Choroid plexus epithelial cell (primary cell): Measurements from ENCODE around the gene NOL7.

Source experiments
- DNase-seq: peaks from one replicate; pipeline ENCODE4 v3.0.0-alpha.2; 2010; ENCODE audit warnings: low read depth
- H3K4me3 ChIP-seq: 2 replicates; pipeline ENCODE4 v1.5.1; 2011; ENCODE audit warnings: low read depth, mild to moderate bottlenecking, control low read depth, low read length, moderate library complexity
- TF ChIP-seq, protein P1 (sequence below): conservative IDR thresholded peaks from 2 replicates; pipeline ENCODE4 v1.5.1; 2011; ENCODE audit warnings: low read depth, mild to moderate bottlenecking, control low read depth, inconsistent platforms, low read length, moderate library complexity

Gene NOL7

DNA sequence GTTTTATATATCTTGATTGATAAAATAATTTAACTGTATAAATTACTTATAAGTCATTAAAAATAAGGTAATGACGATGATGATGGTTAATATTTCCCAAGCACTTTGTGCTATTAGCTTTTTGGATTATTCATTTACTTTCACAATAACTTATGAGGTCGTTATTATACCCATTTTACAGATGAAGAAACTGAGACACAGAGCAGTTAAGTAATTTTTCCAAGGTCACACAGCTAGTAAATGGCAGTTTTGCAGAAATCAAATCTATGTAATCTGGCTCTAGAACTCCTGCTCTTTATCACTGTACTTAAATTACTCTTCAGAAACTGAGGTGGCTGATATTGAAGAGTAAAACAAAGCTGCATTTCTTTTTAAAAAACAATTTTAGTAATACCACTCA lies 18.2 kb downstream of the NOL7 start:
- no peak for DNase-seq
- H3K4me3 ChIP-seq, result no peak overlapping the region
- TF ChIP-seq, protein P1, sequence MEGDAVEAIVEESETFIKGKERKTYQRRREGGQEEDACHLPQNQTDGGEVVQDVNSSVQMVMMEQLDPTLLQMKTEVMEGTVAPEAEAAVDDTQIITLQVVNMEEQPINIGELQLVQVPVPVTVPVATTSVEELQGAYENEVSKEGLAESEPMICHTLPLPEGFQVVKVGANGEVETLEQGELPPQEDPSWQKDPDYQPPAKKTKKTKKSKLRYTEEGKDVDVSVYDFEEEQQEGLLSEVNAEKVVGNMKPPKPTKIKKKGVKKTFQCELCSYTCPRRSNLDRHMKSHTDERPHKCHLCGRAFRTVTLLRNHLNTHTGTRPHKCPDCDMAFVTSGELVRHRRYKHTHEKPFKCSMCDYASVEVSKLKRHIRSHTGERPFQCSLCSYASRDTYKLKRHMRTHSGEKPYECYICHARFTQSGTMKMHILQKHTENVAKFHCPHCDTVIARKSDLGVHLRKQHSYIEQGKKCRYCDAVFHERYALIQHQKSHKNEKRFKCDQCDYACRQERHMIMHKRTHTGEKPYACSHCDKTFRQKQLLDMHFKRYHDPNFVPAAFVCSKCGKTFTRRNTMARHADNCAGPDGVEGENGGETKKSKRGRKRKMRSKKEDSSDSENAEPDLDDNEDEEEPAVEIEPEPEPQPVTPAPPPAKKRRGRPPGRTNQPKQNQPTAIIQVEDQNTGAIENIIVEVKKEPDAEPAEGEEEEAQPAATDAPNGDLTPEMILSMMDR, result no peak

DNA sequence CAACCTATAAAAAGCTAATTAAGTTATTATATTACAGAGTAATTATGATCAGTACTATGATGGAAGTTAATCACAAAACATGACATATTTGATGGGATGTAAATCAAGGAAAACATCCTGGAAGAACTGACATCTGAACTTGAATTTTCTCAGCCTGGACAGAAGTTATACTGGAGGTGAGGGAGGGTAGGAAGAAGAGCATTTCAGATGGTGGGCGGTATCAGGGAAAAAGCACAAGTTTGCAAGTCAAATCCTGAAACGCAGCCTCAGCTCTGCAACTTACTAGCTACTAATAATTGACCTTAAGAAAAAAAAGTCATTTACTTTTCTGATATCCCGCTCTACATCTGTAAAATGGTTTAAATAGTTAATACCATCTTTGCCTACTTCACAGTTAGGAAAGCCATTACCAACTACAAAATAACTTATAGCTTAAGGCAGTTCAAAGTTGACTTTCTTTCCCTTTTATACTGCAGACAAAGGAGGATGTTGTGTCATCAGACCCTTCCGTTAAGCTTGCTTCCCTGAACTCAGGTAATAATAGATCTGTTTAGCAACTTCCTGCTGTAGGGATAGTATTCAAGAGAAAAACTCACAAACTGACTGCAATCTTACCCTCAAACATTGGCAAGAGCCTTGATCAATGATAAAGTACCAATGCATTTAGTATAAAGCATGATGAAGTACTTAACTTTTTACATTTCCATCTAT lies 21.0 kb downstream of the NOL7 start:
- no peak for DNase-seq
- TF ChIP-seq, protein P1, result no peak
- no peak overlapping the region for H3K4me3 ChIP-seq

DNA sequence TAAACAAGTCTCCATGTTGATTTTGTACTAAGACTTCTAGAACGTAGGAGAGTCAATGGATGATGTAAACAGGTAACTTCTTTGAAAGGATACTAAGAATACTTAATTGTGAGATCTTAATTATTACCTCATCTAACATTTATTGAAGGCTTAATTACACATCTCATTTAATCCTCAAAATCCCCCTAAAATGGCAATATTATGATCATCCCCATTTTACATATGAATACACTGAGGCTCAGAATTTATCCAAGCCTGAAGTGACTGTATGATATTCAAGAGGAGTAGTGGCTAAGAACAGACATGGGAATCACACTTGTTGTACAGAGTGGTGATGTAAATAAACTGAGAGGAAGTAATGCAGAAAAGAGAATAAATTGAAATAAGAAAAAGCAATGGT lies 22.9 kb downstream of the NOL7 start:
- TF ChIP-seq, protein P1, result no peak
- no peak for DNase-seq
- no peak overlapping the region for H3K4me3 ChIP-seq

DNA sequence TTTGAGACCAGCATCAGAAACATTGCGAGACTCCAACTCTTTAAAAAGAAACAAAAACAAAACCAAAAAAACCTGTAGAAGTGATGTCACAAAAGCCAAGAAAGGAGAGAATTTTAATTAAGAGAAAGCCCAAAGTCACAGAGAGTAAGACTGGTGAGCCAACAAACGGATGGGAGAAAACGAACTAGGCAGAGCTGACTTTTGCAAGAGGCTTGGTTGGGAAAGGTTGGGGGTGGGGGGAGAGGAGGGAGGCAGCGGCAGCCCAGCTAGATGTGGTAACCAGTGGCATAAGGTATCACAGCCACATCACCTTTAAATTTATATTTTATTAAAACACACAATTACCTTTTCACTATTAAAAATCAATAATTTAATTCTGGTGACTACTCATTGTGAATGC lies 23.5 kb downstream of the NOL7 start:
- no peak overlapping the region for H3K4me3 ChIP-seq
- no peak for DNase-seq
- TF ChIP-seq, protein P1, result no peak

DNA sequence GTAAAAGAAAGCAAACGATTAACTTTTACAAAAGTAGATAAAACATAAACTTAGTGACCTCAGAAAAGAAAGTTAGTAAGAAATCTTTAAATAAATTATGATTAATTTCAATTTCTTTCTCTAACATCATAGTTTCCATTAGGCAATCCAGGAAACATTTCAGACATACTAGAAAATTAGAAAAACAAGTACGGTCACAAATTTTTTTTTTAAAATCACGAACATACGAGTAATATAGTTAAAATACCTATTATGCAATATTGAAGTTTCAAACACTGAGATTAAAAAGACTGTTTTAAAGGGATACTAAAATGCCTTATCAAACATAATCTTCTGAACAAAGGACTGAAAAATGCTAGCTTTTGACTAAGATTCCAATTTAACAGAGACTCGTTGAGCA lies 26.2 kb downstream of the NOL7 start:
- TF ChIP-seq, protein P1, result no peak
- no peak overlapping the region for H3K4me3 ChIP-seq
- peak; percentile 28 for DNase-seq

DNA sequence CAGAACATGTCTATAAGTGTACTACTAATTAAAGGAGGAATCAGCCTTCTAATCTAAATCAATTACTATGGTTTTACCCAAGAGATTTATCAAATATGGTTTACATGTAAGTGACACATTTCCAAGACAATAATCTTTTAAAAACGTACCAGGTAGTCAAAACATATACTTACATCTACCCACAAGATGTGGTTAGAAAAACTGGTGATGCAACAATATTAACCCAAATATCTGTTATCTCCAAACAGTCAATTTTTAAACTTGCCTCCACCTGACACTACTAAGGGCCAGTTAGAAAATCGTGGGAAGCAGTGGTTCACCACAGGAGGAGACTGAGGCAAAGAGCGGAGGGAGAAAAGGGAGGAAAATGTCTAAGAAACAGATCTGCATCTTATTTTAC lies 28.0 kb downstream of the NOL7 start:
- no peak for DNase-seq
- no peak overlapping the region for H3K4me3 ChIP-seq
- TF ChIP-seq, protein P1, result no peak

DNA sequence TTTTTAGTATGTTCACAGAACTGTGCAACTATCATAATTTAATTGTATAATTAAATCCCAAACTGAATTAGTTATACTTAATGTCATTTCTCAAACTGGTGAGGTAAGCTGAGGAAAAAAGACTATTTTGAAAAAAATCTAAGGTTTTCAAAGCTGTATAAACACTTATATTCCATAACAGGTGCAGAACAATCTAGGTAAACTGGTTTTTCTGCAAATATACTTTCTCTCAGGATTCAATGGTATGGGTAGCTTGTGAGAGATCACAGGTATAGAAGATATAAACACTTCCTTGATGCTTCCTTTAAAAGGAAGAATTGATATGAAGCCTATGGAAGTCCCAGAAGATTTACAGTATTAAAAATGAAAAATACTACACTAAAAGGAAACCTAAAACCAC lies 33.7 kb downstream of the NOL7 start:
- H3K4me3 ChIP-seq, result no peak overlapping the region
- TF ChIP-seq, protein P1, result no peak

More for the DNA sequence above, 33.7 kb downstream of the NOL7 start:
- no peak for DNase-seq
